Right ventricle myocardium inferior (tissue), 1 donor: ENCODE results near the gene NES. TPM values are rescaled to one million over a fixed set of nuclear protein-coding genes. Genes with fewer than 3 reads are reported as not detected.

Source experiments
- ATAC-seq: fragments of 200-7000 bp; cut with Tn5 transposase; one replicate; pipeline ENCODE4 v1.9.1; 2020; ENCODE audit warnings: mild to moderate bottlenecking, moderate library complexity
- DNase-seq: peaks from one replicate; pipeline ENCODE4 v3.0.0; 2021; ENCODE audit errors: missing footprints
- intact Hi-C: fragments of 100-400 bp; cut with DNase I; formaldehyde crosslinking; loops from one replicate; pipeline ENCODE4 v1.11.0; 2022
- total RNA-seq: library from RNA; stranded (reverse); fragmentation: NEBNext Ultra II Directional; extraction: Animal tissue kit (Norgen Biotek cat#: 25700); gene quantifications from one replicate; pipeline ENCODE4 v1.2.1, GENCODE V29; 2021
- donor health status: DM: no; HTN: yes; CAD: no; lungs with severe emphysema.

The NES gene
- total RNA-seq, 1 donor from 2014 or later: 131 TPM

- intact Hi-C loops: no loop called here
- no peak for DNase-seq
- ATAC-seq: no peak
Measured at GRCh38 chr1:156618853-156619581, 58.2 kb downstream of the NES start, which contains the start of gene HAPLN2. Gene HAPLN2 (plus strand): TSS chr1:156619415. CDS start chr1:156623491, 4,076 bp downstream.

Other genes with a start within 250 kb of the NES start
- gene MEF2D, start 176.6 kb downstream of the NES start, total RNA-seq: 99.7 TPM
- gene IQGAP3, start 104.8 kb downstream of the NES start, total RNA-seq: 1.2 TPM
- not detected for gene TTC24, start 97.7 kb downstream of the NES start, total RNA-seq
- 116 TPM for gene NAXE, start 85.6 kb downstream of the NES start, total RNA-seq
- 14.6 TPM for gene GPATCH4, start 75.9 kb downstream of the NES start, total RNA-seq
- gene HAPLN2, start 58.0 kb downstream of the NES start, total RNA-seq: 1.4 TPM
- 0.35 TPM for gene BCAN, start 35.3 kb downstream of the NES start, total RNA-seq
- not detected for gene CRABP2, start 28.2 kb upstream of the NES start, total RNA-seq
- gene METTL25B, start 51.1 kb upstream of the NES start, total RNA-seq: 16.6 TPM
- 13.1 TPM for gene ISG20L2, start 51.4 kb upstream of the NES start, total RNA-seq
- gene MRPL24, start 63.7 kb upstream of the NES start, total RNA-seq: 103 TPM
- 183 TPM for gene HDGF, start 74.3 kb upstream of the NES start, total RNA-seq
- gene PRCC, start 90.1 kb upstream of the NES start, total RNA-seq: 42.9 TPM
- gene SH2D2A, start 139.4 kb upstream of the NES start, total RNA-seq: 2.2 TPM
- gene INSRR, start 181.7 kb upstream of the NES start, total RNA-seq: 0.46 TPM
- 2.4 TPM for gene NTRK1, start 183.5 kb upstream of the NES start, total RNA-seq
- 8.1 TPM for gene PEAR1, start 216.3 kb upstream of the NES start, total RNA-seq
- not detected for gene LRRC71, start 243.2 kb upstream of the NES start, total RNA-seq